Fibroblast of lung (primary cell): ENCODE measurements around the gene SEPHS1.

Source experiments
- EZH2 ChIP-seq: IDR thresholded peaks from 2 replicates; pipeline ENCODE4 v1.5.1; 2012; ENCODE audit warnings: low read length, control low read depth, mild to moderate bottlenecking; ENCODE audit errors: missing control alignments
- TF ChIP-seq, protein P1 (sequence below), 2 donors: IDR thresholded peaks in 1 of 2; conservative IDR thresholded peaks in 1 of 2; 1 replicate in 1 of 2; 2 replicates in 1 of 2; pipeline ENCODE4 v1.5.1; 2011 to 2012; ENCODE audit warnings: low read length in 2 of 2, control low read depth in 1 of 2, inconsistent platforms in 1 of 2, low read depth in 1 of 2, mild to moderate bottlenecking in 1 of 2

GRCh38 chr10:13352519-13352918 is 4.4 kb upstream of the SEPHS1 start:
- TF ChIP-seq, protein P1, sequence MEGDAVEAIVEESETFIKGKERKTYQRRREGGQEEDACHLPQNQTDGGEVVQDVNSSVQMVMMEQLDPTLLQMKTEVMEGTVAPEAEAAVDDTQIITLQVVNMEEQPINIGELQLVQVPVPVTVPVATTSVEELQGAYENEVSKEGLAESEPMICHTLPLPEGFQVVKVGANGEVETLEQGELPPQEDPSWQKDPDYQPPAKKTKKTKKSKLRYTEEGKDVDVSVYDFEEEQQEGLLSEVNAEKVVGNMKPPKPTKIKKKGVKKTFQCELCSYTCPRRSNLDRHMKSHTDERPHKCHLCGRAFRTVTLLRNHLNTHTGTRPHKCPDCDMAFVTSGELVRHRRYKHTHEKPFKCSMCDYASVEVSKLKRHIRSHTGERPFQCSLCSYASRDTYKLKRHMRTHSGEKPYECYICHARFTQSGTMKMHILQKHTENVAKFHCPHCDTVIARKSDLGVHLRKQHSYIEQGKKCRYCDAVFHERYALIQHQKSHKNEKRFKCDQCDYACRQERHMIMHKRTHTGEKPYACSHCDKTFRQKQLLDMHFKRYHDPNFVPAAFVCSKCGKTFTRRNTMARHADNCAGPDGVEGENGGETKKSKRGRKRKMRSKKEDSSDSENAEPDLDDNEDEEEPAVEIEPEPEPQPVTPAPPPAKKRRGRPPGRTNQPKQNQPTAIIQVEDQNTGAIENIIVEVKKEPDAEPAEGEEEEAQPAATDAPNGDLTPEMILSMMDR (conservative IDR thresholded peaks at IDR 0.05 in 1 of 2, IDR thresholded peaks at IDR 0.05 in 1 of 2; ENCODE audit: low read depth in 1 of 2, low read length in 2 of 2) = no peak
- TF ChIP-seq EZH2 = no peak
